A673 (cell line): ENCODE data around the gene VOPP1. TPM values are rescaled to one million over a fixed set of nuclear protein-coding genes. Genes with fewer than 3 reads are reported as not detected.

Experiments used
- BruUV-seq: library from RNA; stranded (reverse); fragments of 400-500 nt; replicated peaks from 2 replicates; lab custom pipeline; 2021; lab: Mats Ljungman, UMichigan
- CTCF ChIA-PET: fragments of 300-600 bp; sonication (Branson Sonifier 250); formaldehyde crosslinking; loops from one replicate; lab custom pipeline; 2022; ENCODE audit warnings: antibody characterized with exemption; lab: Charles Lee
- POLR2A ChIA-PET: fragments of 300-600 bp; sonication (Branson Sonifier 250); formaldehyde crosslinking; loops from one replicate; lab custom pipeline; 2022; ENCODE audit warnings: antibody characterized with exemption; ENCODE audit not compliant: low non-redundant PET; lab: Charles Lee
- DNase-seq: peaks from one replicate; pipeline ENCODE4 v3.0.0-alpha.2; 2015; ENCODE audit warnings: low spot score
- H3K27ac ChIP-seq: fragments of 200-600 bp; sonication (generic); 2 replicates; pipeline ENCODE4 v1.5.1; 2016; ENCODE audit warnings: mixed run types, low read depth, mild to moderate bottlenecking, mixed read lengths, antibody characterized with exemption, low read length; ENCODE audit not compliant: poor library complexity, severe bottlenecking
- H3K27me3 ChIP-seq: fragments of 200-600 bp; sonication (generic); replicated peaks from 2 replicates; pipeline ENCODE4 v1.6.1; 2017; ENCODE audit warnings: mixed run types, low read depth, mild to moderate bottlenecking, mixed read lengths, antibody characterized with exemption, low read length; ENCODE audit not compliant: insufficient read depth, poor library complexity
- H3K36me3 ChIP-seq: fragments of 200-600 bp; sonication (generic); 2 replicates; pipeline ENCODE4 v1.6.1; 2016; ENCODE audit warnings: mixed run types, mild to moderate bottlenecking, mixed read lengths, antibody characterized with exemption, low read length; ENCODE audit not compliant: insufficient read depth, poor library complexity, severe bottlenecking
- H3K4me1 ChIP-seq: fragments of 200-600 bp; sonication (generic); 2 replicates; pipeline ENCODE4 v1.6.1; 2017; ENCODE audit warnings: mixed run types, mild to moderate bottlenecking, mixed read lengths, antibody characterized with exemption, low read length; ENCODE audit not compliant: insufficient read depth, poor library complexity, severe bottlenecking
- H3K4me3 ChIP-seq: fragments of 200-600 bp; sonication (generic); 2 replicates; pipeline ENCODE4 v1.5.1; 2016; ENCODE audit warnings: low read depth, mixed run types, mild to moderate bottlenecking, mixed read lengths, low read length; ENCODE audit not compliant: poor library complexity, severe bottlenecking
- H3K9me3 ChIP-seq: fragments of 200-600 bp; sonication (generic); 2 replicates; pipeline ENCODE4 v1.6.1; 2016; ENCODE audit warnings: mixed run types, low read depth, mild to moderate bottlenecking, mixed read lengths, antibody characterized with exemption, low read length; ENCODE audit not compliant: poor library complexity, severe bottlenecking
- CTCF ChIP-seq: fragments of 300-800, 200-600 bp; sonication (generic); conservative IDR thresholded peaks from 2 replicates; pipeline ENCODE4 v1.5.1; 2017; ENCODE audit warnings: low read depth, mild to moderate bottlenecking, antibody characterized with exemption, low read length, moderate library complexity, mixed read lengths
- EZH2 ChIP-seq: fragments of 200-600 bp; sonication (generic); IDR thresholded peaks from 2 replicates; pipeline ENCODE4 v1.6.1; 2017; ENCODE audit warnings: borderline replicate concordance, low read depth, mild to moderate bottlenecking, mixed read lengths, antibody characterized with exemption, low read length; ENCODE audit not compliant: poor library complexity, severe bottlenecking
- intact Hi-C: fragments of 100-400 bp; cut with micrococcal nuclease; formaldehyde crosslinking; loops from one replicate; pipeline ENCODE4 v1.10.0; 2022; ENCODE audit not compliant: unreplicated experiment
- total RNA-seq: library from RNA; stranded (reverse); gene quantifications from 2 replicates; pipeline ENCODE4 v1.2.3, GENCODE V29; 2021

VOPP1 gene
- total RNA-seq, 1 experiment from 2014 or later = 49.6 TPM

- BruUV-seq = no TSS peak
- DNase-seq = no peak
- Histone ChIP-seq H3K27me3 (no peaks in the 10 kb centered on the region), H3K27ac (no peak overlapping the region), H3K9me3 (no peaks in the 10 kb centered on the region), H3K4me3 (no peak overlapping the region), H3K4me1 (no peaks in the 10 kb centered on the region), H3K36me3 (no peaks in the 10 kb centered on the region)
- ChIA-PET POLR2A (no interaction called here), CTCF (no interaction called here)
- no peak for TF ChIP-seq CTCF
- TF ChIP-seq EZH2 = no peak
- intact Hi-C loops = no loop called here
These were observed 73.5 kb downstream of the VOPP1 start for GRCh38 chr7:55498770-55499169.

- H3K9me3 ChIP-seq = no peaks in the 10 kb centered on the region
- TF ChIP-seq CTCF = no peak
- no peak for TF ChIP-seq EZH2
- no peaks in the 10 kb centered on the region for H3K27me3 ChIP-seq
- no peaks in the 10 kb centered on the region for H3K36me3 ChIP-seq
- no peak overlapping the region for H3K4me3 ChIP-seq
- no peak for DNase-seq
- H3K4me1 ChIP-seq = no peaks in the 10 kb centered on the region
- intact Hi-C loops = no loop called here
- ChIA-PET POLR2A (no interaction called here), CTCF (no interaction called here)
- BruUV-seq = no TSS peak
- H3K27ac ChIP-seq = no peak overlapping the region
These were observed 74.2 kb downstream of the VOPP1 start for GRCh38 chr7:55498142-55498541.

GRCh38 chr7:55497521-55497920 lies 74.8 kb downstream of the VOPP1 start:
- DNase-seq = no peak
- Histone ChIP-seq H3K27ac (no peak overlapping the region), H3K4me1 (no peaks in the 10 kb centered on the region), H3K36me3 (no peaks in the 10 kb centered on the region), H3K9me3 (no peaks in the 10 kb centered on the region), H3K27me3 (no peaks in the 10 kb centered on the region), H3K4me3 (no peak overlapping the region)
- CTCF ChIA-PET = interaction anchor here (0.7 kb wide), 1 partner anchor 30 kb away, joined by 8 read pairs; no protein-coding TSS in a partner anchor
- intact Hi-C loops = no loop called here
- no TSS peak for BruUV-seq
- TF ChIP-seq CTCF (no peak), EZH2 (no peak)
- POLR2A ChIA-PET = no interaction called here
